ENCODE data around the gene MAPK14. TPM values are rescaled to one million over a fixed set of nuclear protein-coding genes. Genes with fewer than 3 reads are reported as not detected.

Gene MAPK14
- polyA plus RNA-seq, 2 of the 4 experiments (the other 2 are of a cell fraction) = 19.4 to 36.7 TPM

- no peak for TF ChIP-seq SMC3 (IDR thresholded peaks at IDR 0.05)
- TF ChIP-seq BHLHE40 (IDR thresholded peaks at IDR 0.05; ENCODE audit: low read depth, low read length) = no peak
- TF ChIP-seq MYC (IDR thresholded peaks at IDR 0.05; ENCODE audit: borderline replicate concordance, low read length) = no peak
- no peak for TF ChIP-seq CHD4 (IDR thresholded peaks at IDR 0.05; ENCODE audit: borderline replicate concordance)
- no peak for DNase-seq (ENCODE audit: low read depth in 1 of 2, low spot score in 1 of 2)
- Histone ChIP-seq H3K4me2 (no peak overlapping the region), H3K4me3 (no peak overlapping the region), H3K27ac (no peak overlapping the region), H3K4me1 (no peaks in the 10 kb centered on the region), H3K9me3 (no peaks in the 10 kb centered on the region)
- WGBS (ENCODE audit: missing lambda C conversion rate) = 73% methylated on average over 1 of the region's 1 CpG
- FAIRE-seq = no peak
- CTCF ChIA-PET = interaction anchor here (0.6 to 1.3 kb wide), 2 partner anchors 28 to 39 kb away, joined by 3 read pairs; partner anchors contain the start of gene MAPK14
- POLR2A ChIA-PET = no interaction called here
- no peak for ATAC-seq
Observed at GRCh38 chr6:36056178-36056577, 28.6 kb downstream of the MAPK14 start.

GRCh38 chr6:36061236-36061635 lies 33.6 kb downstream of the MAPK14 start:
- H3K4me2 ChIP-seq = no peak overlapping the region
- 44% methylated on average over 2 of the region's 2 CpGs for WGBS (ENCODE audit: missing lambda C conversion rate)

GRCh38 chr6:36062247-36062646 lies 34.6 kb downstream of the MAPK14 start:
- no peaks in the 10 kb centered on the region for H3K9me3 ChIP-seq
- 79% methylated on average over 2 of the region's 2 CpGs for WGBS (ENCODE audit: missing lambda C conversion rate)
- no peak overlapping the region for H3K27ac ChIP-seq
- CTCF ChIA-PET = interaction anchor here (0.7 kb wide), 2 partner anchors 160 to 605 kb away, joined by 3 read pairs; no protein-coding TSS in a partner anchor
- DNase-seq (ENCODE audit: low read depth in 1 of 2, low spot score in 1 of 2) (no peak), ATAC-seq (no peak), FAIRE-seq (no peak)
- H3K4me2 ChIP-seq = no peak overlapping the region
- TF ChIP-seq MAX (IDR thresholded peaks at IDR 0.05) (no peak), ELK1 (IDR thresholded peaks at IDR 0.05; ENCODE audit: low read depth, low read length) (no peak), RCOR1 (IDR thresholded peaks at IDR 0.05; ENCODE audit: low read depth, low read length) (no peak), TP53 (CRISPR knock-in tag; IDR thresholded peaks at IDR 0.05) (no peak), MAFK (IDR thresholded peaks at IDR 0.05; ENCODE audit: partially characterized antibody) (no peak), HOXB5 (CRISPR knock-in tag; IDR thresholded peaks at IDR 0.05) (no peak), NR3C1 (IDR thresholded peaks at IDR 0.05) (no peak), NFE2L2 (conservative IDR thresholded peaks at IDR 0.05; ENCODE audit: low read length) (no peak), HEYL (CRISPR knock-in tag; IDR thresholded peaks at IDR 0.05) (no peak)
- H3K4me1 ChIP-seq = peaks cover 31% of the 10 kb centered on the region
- H3K4me3 ChIP-seq = no peak overlapping the region
- POLR2A ChIA-PET = no interaction called here

More at GRCh38 chr6:36061236-36061635, 33.6 kb downstream of the MAPK14 start:
- DNase-seq (ENCODE audit: low read depth in 1 of 2, low spot score in 1 of 2) (no peak), ATAC-seq (no peak), FAIRE-seq (no peak)
- CTCF ChIA-PET = interaction anchor here (1.2 to 3.2 kb wide), 2 partner anchors 34 kb away, joined by 4 to 9 read pairs; partner anchors contain the start of gene MAPK14
- Histone ChIP-seq H3K4me3 (no peak overlapping the region), H3K9me3 (no peaks in the 10 kb centered on the region), H3K27ac (no peak overlapping the region), H3K4me1 (peaks cover 21% of the 10 kb centered on the region)
- TF ChIP-seq ATOH8 (CRISPR knock-in tag; IDR thresholded peaks at IDR 0.05; ENCODE audit: low read depth) (no peak), CBX8 (IDR thresholded peaks at IDR 0.05) (no peak), SMC3 (IDR thresholded peaks at IDR 0.05) (no peak), HDAC2 (IDR thresholded peaks at IDR 0.05) (no peak), HES2 (IDR thresholded peaks at IDR 0.05) (no peak), CEBPB (IDR thresholded peaks at IDR 0.05) (no peak), JUN (IDR thresholded peaks at IDR 0.05) (no peak), KDM1A (IDR thresholded peaks at IDR 0.05; ENCODE audit: low read depth) (no peak), JUNB (IDR thresholded peaks at IDR 0.05) (no peak), EHF (CRISPR knock-in tag; IDR thresholded peaks at IDR 0.05) (no peak), ZFP36 (IDR thresholded peaks at IDR 0.05; ENCODE audit: borderline replicate concordance, partially characterized antibody) (no peak), CHD4 (IDR thresholded peaks at IDR 0.05; ENCODE audit: borderline replicate concordance) (no peak), CTCF (IDR thresholded peaks at IDR 0.05) (no peak), RARB (CRISPR knock-in tag; IDR thresholded peaks at IDR 0.05) (no peak), EHMT2 (IDR thresholded peaks at IDR 0.05; ENCODE audit: low read depth) (no peak), NFE2L2 (conservative IDR thresholded peaks at IDR 0.05; ENCODE audit: low read length) (no peak), USF2 (IDR thresholded peaks at IDR 0.05) (no peak)
- POLR2A ChIA-PET = no interaction called here
